H1 (cell line): ENCODE data around the gene NCAPD3.

ENCODE experiments used
- CHD1 ChIP-seq: IDR thresholded peaks from 2 replicates; pipeline ENCODE4 v1.6.1; 2012; ENCODE audit warnings: low read depth, low read length, improper control_type of control experiment
- EP300 ChIP-seq, 2 experiments: IDR thresholded peaks; 1 replicate in 1 of 2; 2 replicates in 1 of 2; pipeline ENCODE4 v1.6.1; 2011 to 2012; ENCODE audit warnings: low read depth in 2 of 2, low read length in 2 of 2, mild to moderate bottlenecking in 2 of 2, borderline replicate concordance in 1 of 2, inconsistent platforms in 1 of 2, moderate library complexity in 1 of 2
- EZH2 ChIP-seq: fragments of 200-600 bp; sonication (generic); IDR thresholded peaks from 2 replicates; pipeline ENCODE4 v1.7.1; 2012; ENCODE audit warnings: low read depth, mild to moderate bottlenecking, moderate library complexity, low read length, inconsistent platforms; ENCODE audit not compliant: severe bottlenecking
- GTF2F1 ChIP-seq: IDR thresholded peaks from 2 replicates; pipeline ENCODE4 v1.6.1; 2012; ENCODE audit warnings: low read depth, low read length, improper control_type of control experiment, borderline replicate concordance
- HDAC6 ChIP-seq: IDR thresholded peaks from one replicate; pipeline ENCODE4 v1.7.1; 2012; ENCODE audit warnings: low read depth, mild to moderate bottlenecking, inconsistent platforms, low read length, moderate library complexity
- KDM1A ChIP-seq: fragments of 200-600, 300-600 bp; sonication (generic); IDR thresholded peaks from 2 replicates; pipeline ENCODE4 v1.7.1; 2016; ENCODE audit warnings: mild to moderate bottlenecking, low read length, borderline replicate concordance
- MAFK ChIP-seq: IDR thresholded peaks from 2 replicates; pipeline ENCODE4 v1.6.1; 2012; ENCODE audit warnings: low read depth, mild to moderate bottlenecking, improper control_type of control experiment, low read length
- POLR2A ChIP-seq, 2 experiments: IDR thresholded peaks; 1 replicate in 1 of 2; 2 replicates in 1 of 2; pipeline ENCODE4 v1.6.1; 2011; ENCODE audit warnings: low read depth in 2 of 2, low read length in 2 of 2, mild to moderate bottlenecking in 2 of 2; ENCODE audit errors: control extremely low read depth in 1 of 2
- POLR2AphosphoS5 ChIP-seq: IDR thresholded peaks from 2 replicates; pipeline ENCODE4 v1.6.1; 2011; ENCODE audit warnings: low read depth, low read length
- RXRA ChIP-seq: IDR thresholded peaks from 2 replicates; pipeline ENCODE4 v1.6.1; 2011; ENCODE audit warnings: low read depth, mild to moderate bottlenecking, low read length, moderate library complexity; ENCODE audit not compliant: insufficient read depth
- TF ChIP-seq, protein P1 (sequence below), 3 experiments: IDR thresholded peaks; 1 replicate in 2 of 3; 2 replicates in 1 of 3; pipeline versions ENCODE4 v1.5.1 to v1.6.1; 2011; ENCODE audit warnings: low read length in 3 of 3, mild to moderate bottlenecking in 3 of 3, inconsistent platforms in 2 of 3, low read depth in 1 of 3, moderate library complexity in 1 of 3; ENCODE audit not compliant: insufficient read depth in 1 of 3; ENCODE audit errors: control extremely low read depth in 1 of 3
- TF ChIP-seq, protein P2 (sequence below): IDR thresholded peaks from 2 replicates; pipeline ENCODE4 v1.6.1; 2011; ENCODE audit warnings: low read length, improper control_type of control experiment
- TF ChIP-seq, protein P3 (sequence below): IDR thresholded peaks from 2 replicates; pipeline ENCODE4 v1.6.1; 2011; ENCODE audit warnings: low read depth, mild to moderate bottlenecking, low read length; ENCODE audit not compliant: insufficient read depth
- TF ChIP-seq, protein P4 (sequence below): IDR thresholded peaks from 2 replicates; pipeline ENCODE4 v1.6.1; 2012; ENCODE audit warnings: inconsistent platforms

DNA sequence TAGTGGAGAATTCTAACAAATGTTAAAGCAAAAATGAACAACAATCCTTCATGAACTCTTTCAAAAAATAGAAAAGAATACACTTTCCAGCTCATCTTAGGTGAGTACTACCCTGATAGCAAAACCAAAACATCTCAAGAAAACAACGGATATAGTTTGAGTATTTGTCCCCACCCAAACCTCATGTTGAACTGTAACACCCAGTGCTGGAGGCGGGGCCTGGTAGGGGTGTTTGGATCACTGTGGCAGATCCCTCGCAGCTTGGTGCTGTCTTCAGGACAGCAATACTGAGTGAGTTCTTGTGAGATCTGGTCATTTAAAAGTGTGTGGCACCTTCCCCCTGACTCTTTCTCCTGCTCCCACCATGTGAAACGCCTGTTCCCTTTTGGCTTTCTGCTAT lies 27.0 kb downstream of the NCAPD3 start:
- TF ChIP-seq CHD1, result no peak
- TF ChIP-seq, protein P1, sequence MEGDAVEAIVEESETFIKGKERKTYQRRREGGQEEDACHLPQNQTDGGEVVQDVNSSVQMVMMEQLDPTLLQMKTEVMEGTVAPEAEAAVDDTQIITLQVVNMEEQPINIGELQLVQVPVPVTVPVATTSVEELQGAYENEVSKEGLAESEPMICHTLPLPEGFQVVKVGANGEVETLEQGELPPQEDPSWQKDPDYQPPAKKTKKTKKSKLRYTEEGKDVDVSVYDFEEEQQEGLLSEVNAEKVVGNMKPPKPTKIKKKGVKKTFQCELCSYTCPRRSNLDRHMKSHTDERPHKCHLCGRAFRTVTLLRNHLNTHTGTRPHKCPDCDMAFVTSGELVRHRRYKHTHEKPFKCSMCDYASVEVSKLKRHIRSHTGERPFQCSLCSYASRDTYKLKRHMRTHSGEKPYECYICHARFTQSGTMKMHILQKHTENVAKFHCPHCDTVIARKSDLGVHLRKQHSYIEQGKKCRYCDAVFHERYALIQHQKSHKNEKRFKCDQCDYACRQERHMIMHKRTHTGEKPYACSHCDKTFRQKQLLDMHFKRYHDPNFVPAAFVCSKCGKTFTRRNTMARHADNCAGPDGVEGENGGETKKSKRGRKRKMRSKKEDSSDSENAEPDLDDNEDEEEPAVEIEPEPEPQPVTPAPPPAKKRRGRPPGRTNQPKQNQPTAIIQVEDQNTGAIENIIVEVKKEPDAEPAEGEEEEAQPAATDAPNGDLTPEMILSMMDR (IDR thresholded peaks at IDR 0.05; ENCODE audit: control extremely low read depth in 1 of 3, insufficient read depth in 1 of 3, low read depth in 1 of 3, low read length in 3 of 3), result no peak
- no peak for TF ChIP-seq POLR2AphosphoS5
- TF ChIP-seq, protein P2, sequence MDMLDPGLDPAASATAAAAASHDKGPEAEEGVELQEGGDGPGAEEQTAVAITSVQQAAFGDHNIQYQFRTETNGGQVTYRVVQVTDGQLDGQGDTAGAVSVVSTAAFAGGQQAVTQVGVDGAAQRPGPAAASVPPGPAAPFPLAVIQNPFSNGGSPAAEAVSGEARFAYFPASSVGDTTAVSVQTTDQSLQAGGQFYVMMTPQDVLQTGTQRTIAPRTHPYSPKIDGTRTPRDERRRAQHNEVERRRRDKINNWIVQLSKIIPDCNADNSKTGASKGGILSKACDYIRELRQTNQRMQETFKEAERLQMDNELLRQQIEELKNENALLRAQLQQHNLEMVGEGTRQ, result no peak
- TF ChIP-seq POLR2A (IDR thresholded peaks at IDR 0.05; ENCODE audit: control extremely low read depth in 1 of 2, low read depth in 2 of 2, low read length in 2 of 2), result no peak
- no peak for TF ChIP-seq HDAC6
- no peak for TF ChIP-seq EZH2
- TF ChIP-seq KDM1A, result no peak
- no peak for TF ChIP-seq MAFK
- TF ChIP-seq RXRA, result no peak
- no peak for TF ChIP-seq GTF2F1
- TF ChIP-seq, protein P3, sequence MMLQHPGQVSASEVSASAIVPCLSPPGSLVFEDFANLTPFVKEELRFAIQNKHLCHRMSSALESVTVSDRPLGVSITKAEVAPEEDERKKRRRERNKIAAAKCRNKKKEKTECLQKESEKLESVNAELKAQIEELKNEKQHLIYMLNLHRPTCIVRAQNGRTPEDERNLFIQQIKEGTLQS, result no peak
- no peak for TF ChIP-seq EP300 (IDR thresholded peaks at IDR 0.05; ENCODE audit: borderline replicate concordance in 1 of 2, low read depth in 2 of 2, low read length in 2 of 2)
- TF ChIP-seq, protein P4, sequence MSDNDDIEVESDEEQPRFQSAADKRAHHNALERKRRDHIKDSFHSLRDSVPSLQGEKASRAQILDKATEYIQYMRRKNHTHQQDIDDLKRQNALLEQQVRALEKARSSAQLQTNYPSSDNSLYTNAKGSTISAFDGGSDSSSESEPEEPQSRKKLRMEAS, result no peak
